Fibroblast of pulmonary artery (primary cell): Measurements from ENCODE around the gene SH3BP5.
A peak's percentile ranks its signal among the peaks of the same experiment; 100 is the strongest.

Source experiments
- DNase-seq: peaks from one replicate; pipeline ENCODE4 v3.0.0-alpha.2; 2010; ENCODE audit warnings: low read depth
- H3K4me3 ChIP-seq: replicated peaks from 2 replicates; pipeline ENCODE4 v1.5.1; 2011; ENCODE audit warnings: low read depth, mild to moderate bottlenecking, control low read depth, low read length, moderate library complexity
- TF ChIP-seq, protein P1 (sequence below): IDR thresholded peaks from 2 replicates; pipeline ENCODE4 v1.5.1; 2011; ENCODE audit warnings: mild to moderate bottlenecking, control low read depth, low read length, inconsistent platforms; ENCODE audit errors: missing control alignments

SH3BP5 gene

DNA sequence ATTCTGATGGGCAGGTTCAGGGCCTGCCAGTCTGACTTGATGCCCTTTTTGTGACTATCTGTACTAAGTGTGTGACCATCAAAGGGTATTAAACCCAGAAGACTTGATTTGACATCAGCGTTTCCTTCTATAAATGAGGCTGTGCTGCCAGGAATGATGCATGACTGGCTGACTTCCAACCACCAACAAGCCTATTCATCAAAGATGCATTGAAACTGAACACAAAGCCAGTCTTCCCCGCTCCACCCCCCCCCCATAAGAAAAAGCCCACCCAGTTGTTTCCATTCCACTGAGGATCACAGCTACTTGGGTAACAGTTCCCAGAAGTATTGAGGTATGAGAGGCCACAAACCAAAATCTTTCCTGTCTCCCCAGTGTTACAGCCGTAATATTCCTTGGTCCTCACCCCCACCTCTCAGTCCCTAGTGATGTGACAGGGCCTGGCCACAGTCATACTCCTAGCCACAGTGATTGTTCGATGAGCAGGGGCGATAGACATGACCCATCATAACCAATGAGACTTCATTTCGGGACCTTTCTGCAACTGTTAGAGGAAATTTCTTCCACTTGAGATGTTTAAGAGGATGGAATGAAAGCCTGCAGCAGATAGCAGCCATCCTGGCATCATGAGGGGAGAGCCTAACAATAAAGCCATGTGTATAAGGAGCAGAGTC lies 22.6 kb downstream of the SH3BP5 start:
- DNase-seq, result no peak
- no peak overlapping the region for H3K4me3 ChIP-seq
- TF ChIP-seq, protein P1, sequence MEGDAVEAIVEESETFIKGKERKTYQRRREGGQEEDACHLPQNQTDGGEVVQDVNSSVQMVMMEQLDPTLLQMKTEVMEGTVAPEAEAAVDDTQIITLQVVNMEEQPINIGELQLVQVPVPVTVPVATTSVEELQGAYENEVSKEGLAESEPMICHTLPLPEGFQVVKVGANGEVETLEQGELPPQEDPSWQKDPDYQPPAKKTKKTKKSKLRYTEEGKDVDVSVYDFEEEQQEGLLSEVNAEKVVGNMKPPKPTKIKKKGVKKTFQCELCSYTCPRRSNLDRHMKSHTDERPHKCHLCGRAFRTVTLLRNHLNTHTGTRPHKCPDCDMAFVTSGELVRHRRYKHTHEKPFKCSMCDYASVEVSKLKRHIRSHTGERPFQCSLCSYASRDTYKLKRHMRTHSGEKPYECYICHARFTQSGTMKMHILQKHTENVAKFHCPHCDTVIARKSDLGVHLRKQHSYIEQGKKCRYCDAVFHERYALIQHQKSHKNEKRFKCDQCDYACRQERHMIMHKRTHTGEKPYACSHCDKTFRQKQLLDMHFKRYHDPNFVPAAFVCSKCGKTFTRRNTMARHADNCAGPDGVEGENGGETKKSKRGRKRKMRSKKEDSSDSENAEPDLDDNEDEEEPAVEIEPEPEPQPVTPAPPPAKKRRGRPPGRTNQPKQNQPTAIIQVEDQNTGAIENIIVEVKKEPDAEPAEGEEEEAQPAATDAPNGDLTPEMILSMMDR, result no peak

DNA sequence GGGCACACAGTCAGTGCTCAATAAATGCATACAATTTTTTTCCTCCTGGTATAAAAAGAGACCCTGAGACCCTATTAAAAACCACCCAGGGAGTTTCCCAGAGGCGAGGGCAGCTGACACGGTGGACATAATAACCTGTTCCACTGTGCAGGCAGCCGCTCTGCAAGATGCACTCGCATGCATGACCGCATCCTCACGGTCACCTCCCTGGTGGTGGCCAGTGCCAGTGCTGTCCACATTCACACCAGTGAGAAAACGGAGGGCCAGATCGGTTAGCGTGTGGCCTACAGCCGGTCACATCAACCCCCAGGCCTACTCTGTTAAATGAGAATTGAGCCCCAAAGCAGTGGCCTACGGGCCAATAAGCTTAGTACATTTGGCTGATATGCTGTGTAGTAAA lies 24.8 kb downstream of the SH3BP5 start:
- DNase-seq, result no peak
- TF ChIP-seq, protein P1, result no peak
- no peak overlapping the region for H3K4me3 ChIP-seq

DNA sequence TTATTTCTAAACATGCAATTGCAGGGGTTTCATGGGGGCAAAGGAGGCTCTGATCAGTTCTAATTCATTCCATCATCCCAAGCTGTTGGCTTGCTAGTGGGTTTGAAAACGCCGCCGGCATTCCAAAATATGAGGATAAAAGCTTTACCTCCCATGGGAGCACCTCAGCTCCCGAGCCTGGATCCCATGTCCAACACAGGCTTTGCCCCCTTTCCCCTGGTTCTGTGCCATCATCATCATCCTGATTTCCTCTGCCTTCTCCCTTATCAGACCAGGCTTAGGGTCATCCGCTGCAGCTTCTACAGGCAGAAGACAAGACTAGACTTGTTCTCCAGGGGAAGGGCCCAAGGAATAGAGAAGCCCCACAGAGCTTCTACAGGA lies 25.4 kb downstream of the SH3BP5 start:
- TF ChIP-seq, protein P1, result no peak
- no peak for DNase-seq
- no peak overlapping the region for H3K4me3 ChIP-seq

DNA sequence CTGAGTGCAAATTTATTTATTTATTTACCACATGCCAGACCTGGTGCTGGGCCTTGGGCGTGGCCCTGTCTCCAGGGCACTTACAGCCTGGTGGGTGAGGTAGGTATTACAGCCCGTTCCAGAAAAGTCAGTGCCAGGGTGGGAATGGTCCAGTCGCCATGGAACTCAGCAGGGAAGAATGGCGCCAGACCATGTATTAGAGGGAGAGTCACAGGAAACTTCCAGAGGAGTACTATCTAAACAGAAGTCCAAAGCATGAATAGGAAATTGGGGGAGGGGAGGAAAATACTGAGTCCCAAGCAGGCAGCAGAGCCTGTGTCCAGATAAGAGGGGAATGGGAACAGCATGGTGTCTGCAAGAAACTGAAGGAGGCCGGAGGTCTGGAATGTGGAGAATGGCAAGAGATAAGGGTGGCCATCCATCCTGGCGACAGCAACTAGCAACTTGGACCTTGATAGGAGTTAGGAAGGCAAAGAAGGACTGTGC lies 27.0 kb downstream of the SH3BP5 start:
- no peak overlapping the region for H3K4me3 ChIP-seq
- TF ChIP-seq, protein P1, result peak; percentile 47
- peak; percentile 67 for DNase-seq

DNA sequence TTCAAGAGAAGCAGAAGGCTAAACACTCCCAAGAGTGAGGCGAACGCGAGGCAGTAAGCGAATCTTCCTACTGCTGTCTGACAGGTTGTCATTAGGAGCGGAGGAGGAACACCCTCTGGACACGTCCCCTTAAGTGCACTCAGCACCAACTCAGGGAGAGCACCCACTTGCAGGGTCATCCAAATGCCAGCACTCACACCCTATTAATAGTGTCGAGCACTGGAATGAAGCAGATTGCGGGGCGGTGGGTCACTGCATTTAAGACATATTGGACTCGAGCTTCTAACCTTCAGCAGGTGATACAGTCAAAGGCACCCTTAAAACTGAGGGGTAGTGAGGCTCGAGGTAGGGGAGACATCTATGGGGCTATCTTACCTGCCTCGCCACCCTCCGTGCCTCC lies 28.7 kb downstream of the SH3BP5 start:
- DNase-seq, result no peak
- TF ChIP-seq, protein P1, result no peak
- H3K4me3 ChIP-seq, result no peak overlapping the region

DNA sequence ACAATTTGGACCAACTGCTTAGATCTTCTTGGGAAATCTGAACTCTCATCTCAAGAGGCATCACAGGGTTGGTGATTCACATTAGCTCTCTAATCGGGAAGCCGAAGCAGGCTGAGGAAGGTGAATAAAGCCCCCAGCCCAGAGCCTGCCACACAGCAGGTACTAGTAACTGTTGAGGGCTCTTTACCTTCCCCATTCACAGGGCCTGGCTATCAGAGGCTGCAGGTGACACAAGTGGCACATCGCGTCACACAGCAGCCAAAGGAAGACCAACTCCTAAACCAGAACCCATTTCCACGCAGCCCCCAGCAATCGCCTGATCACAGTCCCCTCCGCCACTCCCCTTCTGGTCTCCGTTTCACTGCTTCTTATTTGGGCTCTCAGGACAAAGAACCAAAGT lies 29.2 kb downstream of the SH3BP5 start:
- TF ChIP-seq, protein P1, result no peak
- H3K4me3 ChIP-seq, result no peak overlapping the region
- no peak for DNase-seq

DNA sequence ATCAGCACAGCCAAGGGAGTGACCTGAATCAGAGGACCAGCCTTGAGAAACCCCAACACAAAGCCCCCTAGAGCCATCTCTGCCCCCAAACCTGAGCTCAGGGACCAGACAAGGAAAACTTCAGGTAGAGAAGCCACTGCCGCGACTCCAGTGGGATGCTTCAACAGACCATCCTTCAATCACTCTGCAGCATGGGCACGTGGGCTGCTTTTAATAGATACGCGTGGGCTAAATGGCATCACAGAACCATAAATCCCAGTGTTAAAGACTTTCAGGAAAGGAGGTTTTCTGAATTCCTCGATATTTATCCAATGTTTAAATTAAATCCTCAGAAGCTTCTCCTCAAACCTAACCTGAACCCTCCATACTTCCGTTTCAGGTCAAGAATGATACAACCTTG lies 30.6 kb downstream of the SH3BP5 start:
- TF ChIP-seq, protein P1, result no peak

More for the DNA sequence above, 30.6 kb downstream of the SH3BP5 start:
- H3K4me3 ChIP-seq, result no peak overlapping the region
- no peak for DNase-seq
